Liver (tissue), 9 donors: Measurements from ENCODE around the gene MALRD1. TPM values are rescaled to one million over a fixed set of nuclear protein-coding genes. Genes with fewer than 3 reads are reported as not detected.

Source experiments
- DNase-seq: peaks from one replicate; pipeline ENCODE4 v3.0.0-alpha.2; 2017; ENCODE audit warnings: low spot score
- H3K27ac ChIP-seq, 2 donors: one replicate each; pipeline ENCODE4 v1.7.0; 2013; ENCODE audit warnings: inconsistent platforms in 2 of 2, low read length in 2 of 2, control low read depth in 1 of 2, low read depth in 1 of 2, mild to moderate bottlenecking in 1 of 2
- H3K27me3 ChIP-seq, 4 donors: one replicate each; pipeline versions ENCODE4 v1.6.1 to v1.7.0; 2013; ENCODE audit warnings: low read length in 3 of 4, inconsistent platforms in 1 of 4, mild to moderate bottlenecking in 1 of 4, moderate library complexity in 1 of 4; ENCODE audit not compliant: control insufficient read depth in 4 of 4, insufficient read depth in 4 of 4
- H3K36me3 ChIP-seq, 4 donors: one replicate each; pipeline versions ENCODE4 v1.6.1 to v1.7.0; 2013; ENCODE audit warnings: low read length in 3 of 4, mild to moderate bottlenecking in 3 of 4, low read depth in 1 of 4, moderate library complexity in 1 of 4; ENCODE audit not compliant: control insufficient read depth in 4 of 4, insufficient read depth in 3 of 4
- H3K4me1 ChIP-seq, 4 donors: one replicate each; pipeline versions ENCODE4 v1.6.1 to v1.7.0; 2013; ENCODE audit warnings: low read length in 3 of 4, mild to moderate bottlenecking in 3 of 4, moderate library complexity in 1 of 4; ENCODE audit not compliant: control insufficient read depth in 4 of 4, insufficient read depth in 4 of 4
- H3K4me3 ChIP-seq, 3 donors: one replicate each; pipeline versions ENCODE4 v1.6.1 to v1.7.0; 2013; ENCODE audit warnings: low read length in 3 of 3, control low read depth in 1 of 3, low read depth in 1 of 3, mild to moderate bottlenecking in 1 of 3
- H3K9ac ChIP-seq, 2 donors: one replicate each; pipeline ENCODE4 v1.7.0; 2013; ENCODE audit warnings: low read length in 2 of 2, mild to moderate bottlenecking in 2 of 2, moderate library complexity in 2 of 2, control low read depth in 1 of 2, low read depth in 1 of 2
- H3K9me3 ChIP-seq, 4 donors: one replicate each; pipeline versions ENCODE4 v1.6.1 to v1.7.0; 2013; ENCODE audit warnings: low read length in 3 of 4; ENCODE audit not compliant: control insufficient read depth in 4 of 4
- ATF3 ChIP-seq: IDR thresholded peaks from 2 replicates; pipeline ENCODE4 v1.6.1; 2016; ENCODE audit warnings: antibody characterized with exemption
- CTCF ChIP-seq: fragments of 150-350 bp; IDR thresholded peaks from 2 replicates; pipeline ENCODE4 v1.5.1; 2017; ENCODE audit warnings: improper control_type of control experiment, low read depth, low read length; ENCODE audit not compliant: missing input control
- EGR1 ChIP-seq, 2 donors: IDR thresholded peaks; 2 replicates each; pipeline ENCODE4 v1.6.1; 2016 to 2018; ENCODE audit warnings: antibody characterized with exemption in 2 of 2, low read depth in 2 of 2
- FOXA1 ChIP-seq: IDR thresholded peaks from 2 replicates; pipeline ENCODE4 v1.6.1; 2016; ENCODE audit warnings: antibody characterized with exemption
- FOXA2 ChIP-seq: IDR thresholded peaks from 2 replicates; pipeline ENCODE4 v1.6.1; 2016; ENCODE audit warnings: antibody characterized with exemption
- GABPA ChIP-seq, 2 donors: IDR thresholded peaks in 1 of 2; conservative IDR thresholded peaks in 1 of 2; 2 replicates each; pipeline ENCODE4 v1.6.1; 2016; ENCODE audit warnings: antibody characterized with exemption in 2 of 2, mild to moderate bottlenecking in 1 of 2, moderate library complexity in 1 of 2
- HNF4A ChIP-seq, 2 donors: conservative IDR thresholded peaks; 2 replicates each; pipeline ENCODE4 v1.6.1; 2016; ENCODE audit warnings: antibody characterized with exemption in 2 of 2, mild to moderate bottlenecking in 2 of 2
- HNF4G ChIP-seq: IDR thresholded peaks from 2 replicates; pipeline ENCODE4 v1.6.1; 2016; ENCODE audit warnings: antibody characterized with exemption
- MAX ChIP-seq: IDR thresholded peaks from 2 replicates; pipeline ENCODE4 v1.6.1; 2016; ENCODE audit warnings: antibody characterized with exemption
- NR2F2 ChIP-seq: IDR thresholded peaks from 2 replicates; pipeline ENCODE4 v1.6.1; 2016; ENCODE audit warnings: antibody characterized with exemption
- RAD21 ChIP-seq, 2 donors: IDR thresholded peaks; 2 replicates each; pipeline ENCODE4 v1.6.1; 2016; ENCODE audit warnings: antibody characterized with exemption in 2 of 2, mild to moderate bottlenecking in 2 of 2
- REST ChIP-seq: IDR thresholded peaks from 2 replicates; pipeline ENCODE4 v1.6.1; 2016; ENCODE audit warnings: antibody characterized with exemption, mild to moderate bottlenecking
- RXRA ChIP-seq, 2 donors: IDR thresholded peaks; 2 replicates each; pipeline ENCODE4 v1.6.1; 2017 to 2018; ENCODE audit warnings: antibody characterized with exemption in 2 of 2, mild to moderate bottlenecking in 1 of 2
- SP1 ChIP-seq: IDR thresholded peaks from 2 replicates; pipeline ENCODE4 v1.6.1; 2018; ENCODE audit warnings: antibody characterized with exemption, mild to moderate bottlenecking
- TAF1 ChIP-seq: conservative IDR thresholded peaks from 2 replicates; pipeline ENCODE4 v1.6.1; 2016; ENCODE audit warnings: antibody characterized with exemption, mild to moderate bottlenecking
- YY1 ChIP-seq: IDR thresholded peaks from 2 replicates; pipeline ENCODE4 v1.6.1; 2016; ENCODE audit warnings: antibody characterized with exemption, mild to moderate bottlenecking
- ZBTB33 ChIP-seq: IDR thresholded peaks from 2 replicates; pipeline ENCODE4 v1.6.1; 2016; ENCODE audit warnings: antibody characterized with exemption
- WGBS: extraction: QIAGEN DNeasy Blood & Tissue Kit; methylation state at CpG from one replicate; pipeline ENCODE4 v1.1.7; 2013; 5-methylcytosine and 5-hydroxymethylcytosine counted together
- polyA plus RNA-seq, 2 donors: library from polyadenylated mRNA; stranded (reverse) in 1 of 2; unstranded in 1 of 2; fragments of 200-250 nt in 1 of 2; fragments of >200 nt in 1 of 2; fragmentation: Nextera tagmentation in 1 of 2; extraction: Ambion mirVana in 1 of 2; gene quantifications; one replicate each; pipeline versions ENCODE4 v1.2.1 to v1.2.3, GENCODE V29; 2013 to 2015
- total RNA-seq, 2 donors: library from RNA; depleted of rRNA; stranded (reverse); fragments of >200 nt; gene quantifications; one replicate each; pipeline ENCODE4 v1.2.3, GENCODE V29; 2014
- donor health status: healthy.
- donor health status: healthy.
- donor health status: healthy.
- donor health status: healthy.
- donor health status: healthy.

The MALRD1 gene
- total and polyA plus RNA-seq, 4 donors: 0.37 to 0.59 TPM; not detected in 2

GRCh38 chr10:19325581-19325980, 277.0 kb downstream of the MALRD1 start:
- TF ChIP-seq HNF4G: no peak
- no peak for TF ChIP-seq REST
- no peak for TF ChIP-seq ATF3
- TF ChIP-seq EGR1 (IDR thresholded peaks at IDR 0.05; ENCODE audit: low read depth in 2 of 2): no peak
- TF ChIP-seq RAD21 (IDR thresholded peaks at IDR 0.05): no peak
- no peak for TF ChIP-seq NR2F2
- TF ChIP-seq CTCF: no peak
- no peak for TF ChIP-seq SP1
- no peak for TF ChIP-seq HNF4A (conservative IDR thresholded peaks at IDR 0.05)
- no peak for TF ChIP-seq MAX
- no peak for TF ChIP-seq YY1
- TF ChIP-seq ZBTB33: no peak
- TF ChIP-seq GABPA (IDR thresholded peaks at IDR 0.05 in 1 of 2, conservative IDR thresholded peaks at IDR 0.05 in 1 of 2): no peak
- TF ChIP-seq FOXA2: no peak
- no peak for TF ChIP-seq TAF1
- TF ChIP-seq RXRA (IDR thresholded peaks at IDR 0.05): no peak
- H3K9ac ChIP-seq: no peak overlapping the region
- no peaks in the 10 kb centered on the region for H3K4me1 ChIP-seq
- H3K27me3 ChIP-seq: no peaks in the 10 kb centered on the region
- DNase-seq: no peak
- H3K27ac ChIP-seq: no peak overlapping the region
- no peak overlapping the region for H3K4me3 ChIP-seq
- no peaks in the 10 kb centered on the region for H3K36me3 ChIP-seq
- WGBS: 58% methylated on average over 4 of the region's 4 CpGs
- no peaks in the 10 kb centered on the region for H3K9me3 ChIP-seq

- 89% methylated on average over 2 of the region's 2 CpGs for WGBS
These were observed 280.0 kb downstream of the MALRD1 start for GRCh38 chr10:19328582-19328981.

More at GRCh38 chr10:19328582-19328981, 280.0 kb downstream of the MALRD1 start:
- Histone ChIP-seq H3K4me3 (no peak overlapping the region), H3K9me3 (no peaks in the 10 kb centered on the region), H3K36me3 (no peaks in the 10 kb centered on the region), H3K27ac (no peak overlapping the region), H3K4me1 (no peaks in the 10 kb centered on the region), H3K9ac (no peak overlapping the region), H3K27me3 (no peaks in the 10 kb centered on the region)
- TF ChIP-seq SP1 (no peak), YY1 (no peak), RAD21 (IDR thresholded peaks at IDR 0.05) (no peak), REST (no peak), GABPA (IDR thresholded peaks at IDR 0.05 in 1 of 2, conservative IDR thresholded peaks at IDR 0.05 in 1 of 2) (no peak), RXRA (IDR thresholded peaks at IDR 0.05) (no peak), FOXA1 (no peak), CTCF (no peak), MAX (no peak), TAF1 (no peak)
- no peak for DNase-seq
